Measurements from ENCODE around the gene KCNB1.

- TF ChIP-seq, protein P1, sequence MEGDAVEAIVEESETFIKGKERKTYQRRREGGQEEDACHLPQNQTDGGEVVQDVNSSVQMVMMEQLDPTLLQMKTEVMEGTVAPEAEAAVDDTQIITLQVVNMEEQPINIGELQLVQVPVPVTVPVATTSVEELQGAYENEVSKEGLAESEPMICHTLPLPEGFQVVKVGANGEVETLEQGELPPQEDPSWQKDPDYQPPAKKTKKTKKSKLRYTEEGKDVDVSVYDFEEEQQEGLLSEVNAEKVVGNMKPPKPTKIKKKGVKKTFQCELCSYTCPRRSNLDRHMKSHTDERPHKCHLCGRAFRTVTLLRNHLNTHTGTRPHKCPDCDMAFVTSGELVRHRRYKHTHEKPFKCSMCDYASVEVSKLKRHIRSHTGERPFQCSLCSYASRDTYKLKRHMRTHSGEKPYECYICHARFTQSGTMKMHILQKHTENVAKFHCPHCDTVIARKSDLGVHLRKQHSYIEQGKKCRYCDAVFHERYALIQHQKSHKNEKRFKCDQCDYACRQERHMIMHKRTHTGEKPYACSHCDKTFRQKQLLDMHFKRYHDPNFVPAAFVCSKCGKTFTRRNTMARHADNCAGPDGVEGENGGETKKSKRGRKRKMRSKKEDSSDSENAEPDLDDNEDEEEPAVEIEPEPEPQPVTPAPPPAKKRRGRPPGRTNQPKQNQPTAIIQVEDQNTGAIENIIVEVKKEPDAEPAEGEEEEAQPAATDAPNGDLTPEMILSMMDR (conservative IDR thresholded peaks at IDR 0.05 in 1 of 2, IDR thresholded peaks at IDR 0.05 in 1 of 2; ENCODE audit: low read depth in 1 of 2, low read length in 2 of 2), result no peak
- TF ChIP-seq EZH2 (IDR thresholded peaks at IDR 0.05; ENCODE audit: low read length, missing control alignments), result no peak
Observed at GRCh38 chr20:49482621-49483017, at the start of gene KCNB1.

Data from fibroblast of lung (primary cell).